IPS-20b (cell line): Measurements from ENCODE around the gene PPA1.

ENCODE experiments used
- H3K27ac ChIP-seq: one replicate; pipeline ENCODE4 v1.5.1; 2013; ENCODE audit warnings: low read length
- H3K27me3 ChIP-seq: 2 replicates; pipeline ENCODE4 v1.6.1; 2013; ENCODE audit warnings: mild to moderate bottlenecking, low read length, inconsistent platforms; ENCODE audit not compliant: insufficient read depth
- H3K36me3 ChIP-seq: 2 replicates; pipeline ENCODE4 v1.6.1; 2013; ENCODE audit warnings: low read depth, mild to moderate bottlenecking, inconsistent platforms, low read length, moderate library complexity; ENCODE audit not compliant: insufficient read depth
- H3K4me1 ChIP-seq: 2 replicates; pipeline ENCODE4 v1.6.1; 2013; ENCODE audit warnings: mild to moderate bottlenecking, control low read depth, inconsistent platforms, low read length, moderate library complexity; ENCODE audit not compliant: insufficient read depth
- H3K4me3 ChIP-seq: 2 replicates; pipeline ENCODE4 v1.5.1; 2013; ENCODE audit warnings: mild to moderate bottlenecking, low read length, inconsistent platforms
- H3K9ac ChIP-seq: 2 replicates; pipeline ENCODE4 v1.6.1; 2013; ENCODE audit warnings: low read depth, mild to moderate bottlenecking, inconsistent platforms, low read length, moderate library complexity
- H3K9me3 ChIP-seq: 2 replicates; pipeline ENCODE4 v1.6.1; 2013; ENCODE audit warnings: mild to moderate bottlenecking, low read depth, low read length, inconsistent platforms; ENCODE audit not compliant: insufficient read depth

PPA1 gene

GRCh38 chr10:70178139-70178725, 55.0 kb downstream of the PPA1 start:
- Histone ChIP-seq H3K27ac (no peak overlapping the region), H3K4me1 (no peaks in the 10 kb centered on the region), H3K27me3 (0 out of 2 replicates have a peak, but pooled peaks cover 3% of the 10 kb centered on the region), H3K36me3 (no peaks in the 10 kb centered on the region), H3K9ac (no peak overlapping the region), H3K4me3 (no peak overlapping the region), H3K9me3 (no peaks in the 10 kb centered on the region)

GRCh38 chr10:70176441-70176840, 56.8 kb downstream of the PPA1 start:
- H3K27ac ChIP-seq = no peak overlapping the region
- H3K9me3 ChIP-seq = no peaks in the 10 kb centered on the region
- H3K36me3 ChIP-seq = no peaks in the 10 kb centered on the region
- H3K9ac ChIP-seq = no peak overlapping the region
- no peaks in the 10 kb centered on the region for H3K4me1 ChIP-seq
- H3K4me3 ChIP-seq = no peak overlapping the region
- no peaks in the 10 kb centered on the region for H3K27me3 ChIP-seq

- no peak overlapping the region for H3K9ac ChIP-seq
- no peaks in the 10 kb centered on the region for H3K9me3 ChIP-seq
- no peaks in the 10 kb centered on the region for H3K4me1 ChIP-seq
- H3K36me3 ChIP-seq = no peaks in the 10 kb centered on the region
- H3K27me3 ChIP-seq = no peaks in the 10 kb centered on the region
- no peak overlapping the region for H3K27ac ChIP-seq
- no peak overlapping the region for H3K4me3 ChIP-seq
Observed at GRCh38 chr10:70175516-70175915, 57.7 kb downstream of the PPA1 start.

GRCh38 chr10:70174058-70174741, 59.0 kb downstream of the PPA1 start:
- H3K27ac ChIP-seq = no peak overlapping the region
- H3K27me3 ChIP-seq = no peaks in the 10 kb centered on the region
- no peak overlapping the region for H3K4me3 ChIP-seq
- 0 out of 2 replicates have a peak, but pooled peaks cover under 1% of the 10 kb centered on the region for H3K4me1 ChIP-seq
- no peaks in the 10 kb centered on the region for H3K36me3 ChIP-seq
- no peak overlapping the region for H3K9ac ChIP-seq
- no peaks in the 10 kb centered on the region for H3K9me3 ChIP-seq

GRCh38 chr10:70169649-70170364, 63.4 kb downstream of the PPA1 start:
- Histone ChIP-seq H3K27ac (peak overlapping the region; percentile 8), H3K4me3 (peak overlapping the region; percentile 100), H3K36me3 (peaks cover 21% of the 10 kb centered on the region), H3K9me3 (no peaks in the 10 kb centered on the region), H3K27me3 (no peaks in the 10 kb centered on the region), H3K4me1 (0 out of 2 replicates have a peak, but pooled peaks cover 5% of the 10 kb centered on the region), H3K9ac (peak overlapping the region; percentile 96)

GRCh38 chr10:70169011-70169410, 64.2 kb downstream of the PPA1 start:
- H3K27ac ChIP-seq = no peak overlapping the region
- H3K9me3 ChIP-seq = no peaks in the 10 kb centered on the region
- H3K36me3 ChIP-seq = peaks cover 28% of the 10 kb centered on the region
- H3K27me3 ChIP-seq = no peaks in the 10 kb centered on the region
- H3K4me1 ChIP-seq = 0 out of 2 replicates have a peak, but pooled peaks cover 5% of the 10 kb centered on the region
- H3K4me3 ChIP-seq = peak overlapping the region; percentile 100
- H3K9ac ChIP-seq = peak overlapping the region; percentile 96

- no peaks in the 10 kb centered on the region for H3K27me3 ChIP-seq
- H3K9me3 ChIP-seq = no peaks in the 10 kb centered on the region
- H3K9ac ChIP-seq = no peak overlapping the region
- H3K4me3 ChIP-seq = no peak overlapping the region
- no peak overlapping the region for H3K27ac ChIP-seq
- H3K4me1 ChIP-seq = 0 out of 2 replicates have a peak, but pooled peaks cover 5% of the 10 kb centered on the region
- peaks cover 29% of the 10 kb centered on the region for H3K36me3 ChIP-seq
Observed at GRCh38 chr10:70167246-70167645, 66.0 kb downstream of the PPA1 start.

- Histone ChIP-seq H3K27ac (no peak overlapping the region), H3K4me3 (no peak overlapping the region), H3K36me3 (peaks cover 34% of the 10 kb centered on the region), H3K9me3 (no peaks in the 10 kb centered on the region), H3K4me1 (0 out of 2 replicates have a peak, but pooled peaks cover 5% of the 10 kb centered on the region), H3K9ac (no peak overlapping the region), H3K27me3 (no peaks in the 10 kb centered on the region)
Observed at GRCh38 chr10:70166394-70166793, 66.8 kb downstream of the PPA1 start.

GRCh38 chr10:70164163-70164562, 69.1 kb downstream of the PPA1 start:
- Histone ChIP-seq H3K9ac (no peak overlapping the region), H3K27ac (no peak overlapping the region), H3K4me3 (no peak overlapping the region), H3K4me1 (0 out of 2 replicates have a peak, but pooled peaks cover 4% of the 10 kb centered on the region), H3K36me3 (peaks cover 57% of the 10 kb centered on the region), H3K9me3 (no peaks in the 10 kb centered on the region), H3K27me3 (no peaks in the 10 kb centered on the region)

GRCh38 chr10:70163448-70163847, 69.8 kb downstream of the PPA1 start:
- Histone ChIP-seq H3K4me1 (no peaks in the 10 kb centered on the region), H3K27me3 (no peaks in the 10 kb centered on the region), H3K36me3 (peaks cover 63% of the 10 kb centered on the region), H3K27ac (no peak overlapping the region), H3K9me3 (no peaks in the 10 kb centered on the region), H3K9ac (no peak overlapping the region), H3K4me3 (no peak overlapping the region)

- Histone ChIP-seq H3K9ac (no peak overlapping the region), H3K27me3 (no peaks in the 10 kb centered on the region), H3K4me1 (no peaks in the 10 kb centered on the region), H3K27ac (no peak overlapping the region), H3K36me3 (peaks cover 66% of the 10 kb centered on the region), H3K4me3 (no peak overlapping the region), H3K9me3 (no peaks in the 10 kb centered on the region)
Observed at GRCh38 chr10:70162892-70163201, 70.4 kb downstream of the PPA1 start.
